Lung (tissue), 12 donors: ENCODE data around the gene TNFRSF13B. TPM values are rescaled to one million over a fixed set of nuclear protein-coding genes. Genes with fewer than 3 reads are reported as not detected.
"Not testable (repeated sequence)": the region's sequence is repeated elsewhere in the genome, so short reads cannot be mapped to it uniquely, and the experiment has no call there.

Experiments
- ATAC-seq: fragments of 200-7000 bp; cut with Tn5 transposase; one replicate; pipeline ENCODE4 v1.9.1; 2020; ENCODE audit warnings: moderate number of reproducible peaks; ENCODE audit not compliant: insufficient read depth, low FRiP score
- DNase-seq, 3 donors: peaks; one replicate each; pipeline ENCODE4 v3.0.0-alpha.2; 2013 to 2017
- H3K27ac ChIP-seq, 2 donors: one replicate each; pipeline ENCODE4 v1.5.1; 2013; ENCODE audit warnings: mild to moderate bottlenecking in 2 of 2, moderate library complexity in 2 of 2, control low read depth in 1 of 2, inconsistent platforms in 1 of 2, low read depth in 1 of 2, low read length in 1 of 2
- H3K27me3 ChIP-seq, 3 donors: one replicate each; pipeline ENCODE4 v1.5.1; 2013; ENCODE audit warnings: low read length in 2 of 3; ENCODE audit not compliant: control insufficient read depth in 3 of 3, insufficient read depth in 3 of 3
- H3K36me3 ChIP-seq, 4 donors: one replicate each; pipeline ENCODE4 v1.5.1; 2013; ENCODE audit warnings: low read length in 4 of 4, mild to moderate bottlenecking in 1 of 4, moderate library complexity in 1 of 4; ENCODE audit not compliant: control insufficient read depth in 4 of 4, insufficient read depth in 4 of 4
- H3K4me1 ChIP-seq, 5 donors: one replicate each; pipeline ENCODE4 v1.5.1; 2013; ENCODE audit warnings: low read length in 5 of 5, mild to moderate bottlenecking in 2 of 5, moderate library complexity in 1 of 5; ENCODE audit not compliant: control insufficient read depth in 5 of 5, insufficient read depth in 5 of 5
- H3K4me3 ChIP-seq: one replicate; pipeline ENCODE4 v1.5.1; 2013; ENCODE audit warnings: mild to moderate bottlenecking, control low read depth, moderate library complexity
- H3K9ac ChIP-seq, 2 donors: one replicate each; pipeline ENCODE4 v1.5.1; 2013; ENCODE audit warnings: low read length in 2 of 2, control low read depth in 1 of 2; ENCODE audit not compliant: insufficient read depth in 1 of 2
- H3K9me3 ChIP-seq, 4 donors: one replicate each; pipeline ENCODE4 v1.5.1; 2013; ENCODE audit warnings: low read length in 3 of 4, mild to moderate bottlenecking in 1 of 4, moderate library complexity in 1 of 4; ENCODE audit not compliant: control insufficient read depth in 4 of 4, insufficient read depth in 3 of 4
- CTCF ChIP-seq: IDR thresholded peaks from 2 replicates; pipeline ENCODE4 v1.5.1; 2012; ENCODE audit warnings: mild to moderate bottlenecking; ENCODE audit errors: control extremely low read depth, extremely low read depth
- WGBS, 2 donors: extraction: QIAGEN DNeasy Blood & Tissue Kit; methylation state at CpG; one replicate each; pipeline ENCODE4 v1.1.7; 2013; 5-methylcytosine and 5-hydroxymethylcytosine counted together
- polyA plus RNA-seq, 2 donors: library from polyadenylated mRNA; stranded (reverse); fragments of 200-250 nt; gene quantifications; one replicate each; pipeline ENCODE4 v1.2.1, GENCODE V29; 2013
- total RNA-seq, 2 donors: library from RNA; depleted of rRNA in 1 of 2; stranded (reverse); fragments of >200 nt in 1 of 2; gene quantifications; one replicate each; pipeline ENCODE4 v1.2.1, GENCODE V29; 2014 to 2021
- donor health status: control.
- donor health status: control.
- donor health status: Bipolar disorder and iron deficiency.
- donor health status: healthy.
- donor health status: DM: yes; HTN: yes; CAD: no.

TNFRSF13B gene
- total and polyA plus RNA-seq, 4 donors, result 0.08 to 1.4 (median 0.48) TPM

GRCh38 chr17:16906680-16907079 lies 65.2 kb downstream of the TNFRSF13B start:
- Histone ChIP-seq H3K4me3 (no peak overlapping the region), H3K27me3 (peaks cover 0 to 2% (median 2%) of the 10 kb centered on the region in 3 donors), H3K36me3 (no peaks in the 10 kb centered on the region), H3K27ac (no peak overlapping the region), H3K9ac (no peak overlapping the region), H3K9me3 (no peaks in the 10 kb centered on the region), H3K4me1 (peaks cover 0 to 3% (median 0%) of the 10 kb centered on the region in 5 donors)
- TF ChIP-seq CTCF, result no peak
- 83 to 88% methylated on average over 4 of the region's 4 CpGs for WGBS, 2 donors
- DNase-seq, result no peak
- ATAC-seq, result no peak

GRCh38 chr17:16905593-16906191 lies 66.2 kb downstream of the TNFRSF13B start:
- Histone ChIP-seq H3K4me1 (peaks cover 0 to 3% (median 0%) of the 10 kb centered on the region in 5 donors), H3K4me3 (no peak overlapping the region), H3K36me3 (no peaks in the 10 kb centered on the region), H3K27me3 (peaks cover 0 to 2% (median 2%) of the 10 kb centered on the region in 3 donors), H3K9me3 (no peaks in the 10 kb centered on the region), H3K27ac (no peak overlapping the region), H3K9ac (no peak overlapping the region)
- no peak for ATAC-seq
- no peak for DNase-seq
- WGBS, 2 donors, result 48 to 66% methylated on average over 2 of the region's 2 CpGs
- no peak for TF ChIP-seq CTCF

- H3K27ac ChIP-seq, H3K9ac ChIP-seq, ATAC-seq, H3K4me3 ChIP-seq, H3K4me1 ChIP-seq, H3K9me3 ChIP-seq, DNase-seq, H3K27me3 ChIP-seq, H3K36me3 ChIP-seq: not testable (repeated sequence)
- WGBS, 2 donors, result 92 to 96% methylated on average over 3 of the region's 3 CpGs
Measured at GRCh38 chr17:16903070-16903469, 68.8 kb downstream of the TNFRSF13B start.

- Histone ChIP-seq H3K4me1 (no peaks in the 10 kb centered on the region), H3K4me3 (no peak overlapping the region), H3K27me3 (peaks cover 0 to 5% (median 0%) of the 10 kb centered on the region in 3 donors), H3K27ac (no peak overlapping the region), H3K9ac (no peak overlapping the region), H3K36me3 (no peaks in the 10 kb centered on the region), H3K9me3 (no peaks in the 10 kb centered on the region)
- ATAC-seq, result no peak
- DNase-seq, result no peak
- no peak for TF ChIP-seq CTCF
- WGBS, 2 donors, result 87 to 97% methylated on average over 2 of the region's 2 CpGs
Measured at GRCh38 chr17:16900288-16900882, 71.5 kb downstream of the TNFRSF13B start.

GRCh38 chr17:16897211-16897896 lies 74.6 kb downstream of the TNFRSF13B start:
- not testable (repeated sequence) for H3K9ac ChIP-seq, H3K36me3 ChIP-seq, H3K4me3 ChIP-seq, DNase-seq, H3K4me1 ChIP-seq, H3K9me3 ChIP-seq, ATAC-seq, H3K27me3 ChIP-seq, H3K27ac ChIP-seq
- 83 to 90% methylated on average over 10 of the region's 10 CpGs for WGBS, 2 donors

GRCh38 chr17:16896235-16896634 lies 75.7 kb downstream of the TNFRSF13B start:
- H3K27me3 ChIP-seq, H3K9ac ChIP-seq, H3K27ac ChIP-seq, H3K4me1 ChIP-seq, ATAC-seq, H3K9me3 ChIP-seq, H3K36me3 ChIP-seq, DNase-seq, H3K4me3 ChIP-seq: not testable (repeated sequence)
- 91 to 92% methylated on average over 8 of the region's 8 CpGs for WGBS, 2 donors
